Activated naive CD8-positive, alpha-beta T cell treated with anti-CD3 and anti-CD28 coated beads, Interleukin-2, amount 10 ng/mL, durations not matched to agents 7 days and 5 days (primary cell): ENCODE measurements around the gene PPP2R5A. TPM values are rescaled to one million over a fixed set of nuclear protein-coding genes. Genes with fewer than 3 reads are reported as not detected.
A peak's percentile ranks its signal among the peaks of the same experiment; 100 is the strongest.
"Not testable (repeated sequence)": the region's sequence is repeated elsewhere in the genome, so short reads cannot be mapped to it uniquely, and the experiment has no call there.

Source experiments
- ATAC-seq: fragments of 150-1000 bp; cut with Tn5 transposase; one replicate; pipeline ENCODE4 v1.10.0; 2021; ENCODE audit warnings: low read depth, moderate library complexity
- POLR2A ChIA-PET: fragments of 350-600 bp; sonication (Branson Sonifier 250); formaldehyde crosslinking; loops from one replicate; lab custom pipeline; 2021; ENCODE audit warnings: antibody characterized with exemption; lab: Charles Lee
- DNase-seq: peaks from one replicate; pipeline ENCODE4 v3.0.0; 2021
- H3K27ac Mint-ChIP-seq: one replicate; pipeline ENCODE4 v1.8.0; 2022; ENCODE audit warnings: mild to moderate bottlenecking, mixed read lengths
- H3K27me3 Mint-ChIP-seq: one replicate; pipeline ENCODE4 v1.8.0; 2022; ENCODE audit warnings: mild to moderate bottlenecking, moderate library complexity, mixed read lengths
- H3K36me3 Mint-ChIP-seq: one replicate; pipeline ENCODE4 v1.8.0; 2021; ENCODE audit warnings: mild to moderate bottlenecking, mixed read lengths
- H3K4me1 Mint-ChIP-seq: one replicate; pipeline ENCODE4 v1.8.0; 2021; ENCODE audit warnings: mixed read lengths
- H3K4me3 Mint-ChIP-seq: one replicate; pipeline ENCODE4 v1.8.0; 2022; ENCODE audit warnings: mild to moderate bottlenecking, moderate library complexity, mixed read lengths
- H3K9me3 Mint-ChIP-seq: one replicate; pipeline ENCODE4 v1.8.0; 2021; ENCODE audit warnings: mixed read lengths
- total RNA-seq, 2 experiments: library from RNA; stranded (reverse); gene quantifications; one replicate each; pipeline ENCODE4 v1.2.3, GENCODE V29; 2021

Gene PPP2R5A
- total RNA-seq, 2 experiments from 2014 or later = 58.8 to 60.0 TPM

DNA sequence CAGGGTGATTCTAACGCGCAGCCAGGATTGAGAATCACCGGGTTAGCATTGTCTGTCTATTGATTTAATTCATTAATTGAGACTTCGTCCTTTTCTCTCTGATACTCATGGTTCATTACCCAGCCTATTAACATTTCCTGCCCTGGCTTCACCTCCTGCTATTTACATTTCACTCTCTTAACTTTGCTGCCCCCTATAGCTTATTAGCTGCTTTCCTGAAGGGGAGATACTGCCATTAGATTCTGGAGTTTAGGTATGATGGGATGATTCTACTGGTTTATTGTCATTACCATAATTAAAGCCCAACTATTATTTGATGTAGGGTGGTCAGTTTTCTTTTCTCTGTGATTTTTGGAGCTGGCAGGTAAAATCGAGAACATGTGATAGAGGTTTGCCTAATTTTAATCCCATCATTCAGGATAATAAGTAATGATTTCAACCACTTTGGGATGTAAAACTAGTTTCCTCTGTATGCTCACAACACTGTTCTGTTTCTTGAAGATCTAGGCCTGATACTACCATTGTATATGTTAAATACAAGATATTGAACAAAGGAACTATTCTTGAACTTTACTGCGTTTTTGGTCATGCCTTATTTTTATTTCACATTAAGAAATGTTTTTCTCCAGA lies 6.4 kb downstream of the PPP2R5A start:
- peak overlapping the region; percentile 22 for H3K27ac Mint-ChIP-seq
- H3K4me3 Mint-ChIP-seq = peak overlapping the region; percentile 39
- DNase-seq = no peak
- peak; percentile 76 for ATAC-seq
- peaks cover 13% of the 10 kb centered on the region for H3K36me3 Mint-ChIP-seq
- no peaks in the 10 kb centered on the region for H3K27me3 Mint-ChIP-seq
- POLR2A ChIA-PET = interaction anchor here (1.0 kb wide), 1 partner anchor 222 kb away, joined by 3 read pairs; no protein-coding TSS in a partner anchor
- H3K4me1 Mint-ChIP-seq = peaks cover 52% of the 10 kb centered on the region
- H3K9me3 Mint-ChIP-seq = no peaks in the 10 kb centered on the region

GRCh38 chr1:212292250-212293105 lies 7.3 kb downstream of the PPP2R5A start:
- H3K36me3 Mint-ChIP-seq = peaks cover 13% of the 10 kb centered on the region
- H3K27ac Mint-ChIP-seq = no peak overlapping the region
- POLR2A ChIA-PET = no interaction called here
- H3K4me1 Mint-ChIP-seq = peaks cover 51% of the 10 kb centered on the region
- H3K27me3 Mint-ChIP-seq = no peaks in the 10 kb centered on the region
- no peak for ATAC-seq
- H3K9me3 Mint-ChIP-seq = no peaks in the 10 kb centered on the region
- no peak overlapping the region for H3K4me3 Mint-ChIP-seq
- no peak for DNase-seq

DNA sequence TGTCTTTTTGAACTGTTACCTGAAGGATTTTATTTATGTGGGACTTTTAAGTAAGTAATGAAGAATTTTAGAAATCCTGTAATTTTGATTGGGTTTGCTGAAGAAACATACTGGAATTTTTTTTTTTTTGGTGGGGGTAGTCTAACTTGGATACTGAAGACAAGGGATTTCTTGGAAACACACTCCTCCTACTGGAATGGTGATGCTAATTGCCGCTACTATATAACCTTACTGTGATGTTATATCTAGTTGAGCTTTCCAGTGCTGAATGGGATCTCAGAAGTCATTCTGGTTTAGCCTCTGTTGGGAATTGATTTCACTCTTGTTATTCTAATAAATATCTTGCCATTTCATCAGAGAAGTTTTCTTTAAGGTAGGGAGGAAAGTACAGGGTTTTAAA lies 8.4 kb downstream of the PPP2R5A start:
- H3K36me3 Mint-ChIP-seq = peaks cover 13% of the 10 kb centered on the region
- no peak for DNase-seq
- H3K4me3 Mint-ChIP-seq = no peak overlapping the region
- H3K4me1 Mint-ChIP-seq = peaks cover 46% of the 10 kb centered on the region
- no peaks in the 10 kb centered on the region for H3K27me3 Mint-ChIP-seq
- no peaks in the 10 kb centered on the region for H3K9me3 Mint-ChIP-seq
- H3K27ac Mint-ChIP-seq = no peak overlapping the region
- ATAC-seq = no peak
- POLR2A ChIA-PET = no interaction called here

- no peak overlapping the region for H3K4me3 Mint-ChIP-seq
- DNase-seq = no peak
- H3K4me1 Mint-ChIP-seq = peaks cover 37% of the 10 kb centered on the region
- H3K9me3 Mint-ChIP-seq = no peaks in the 10 kb centered on the region
- no peak for ATAC-seq
- POLR2A ChIA-PET = no interaction called here
- no peaks in the 10 kb centered on the region for H3K27me3 Mint-ChIP-seq
- peaks cover 11% of the 10 kb centered on the region for H3K36me3 Mint-ChIP-seq
- no peak overlapping the region for H3K27ac Mint-ChIP-seq
These were observed 9.8 kb downstream of the PPP2R5A start for GRCh38 chr1:212294983-212295382.

GRCh38 chr1:212295579-212295978 lies 10.4 kb downstream of the PPP2R5A start:
- H3K9me3 Mint-ChIP-seq = no peaks in the 10 kb centered on the region
- H3K27me3 Mint-ChIP-seq = no peaks in the 10 kb centered on the region
- no peak overlapping the region for H3K4me3 Mint-ChIP-seq
- H3K36me3 Mint-ChIP-seq = peaks cover 11% of the 10 kb centered on the region
- no peak overlapping the region for H3K27ac Mint-ChIP-seq
- POLR2A ChIA-PET = no interaction called here
- ATAC-seq = no peak
- H3K4me1 Mint-ChIP-seq = peaks cover 34% of the 10 kb centered on the region
- no peak for DNase-seq

DNA sequence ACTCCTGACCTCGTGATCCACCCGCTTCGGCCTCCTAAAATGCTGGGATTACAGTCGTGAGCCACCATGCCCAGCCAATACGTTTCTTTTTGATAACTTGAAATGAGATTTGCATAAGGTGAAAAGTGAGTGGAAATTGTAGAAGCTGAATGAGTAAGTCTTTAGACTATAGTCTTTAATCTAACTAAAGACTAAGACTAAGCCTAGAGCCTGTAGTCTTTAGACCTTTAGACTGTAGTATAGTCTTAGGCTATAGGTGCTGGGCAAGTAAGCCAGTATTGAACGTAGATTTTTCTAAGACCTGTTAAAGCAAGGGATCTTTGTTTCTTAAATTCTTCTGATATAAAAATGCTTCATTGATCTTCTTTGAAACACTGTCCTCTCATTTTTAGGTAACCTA lies 12.1 kb downstream of the PPP2R5A start:
- H3K4me3 Mint-ChIP-seq = no peak overlapping the region
- ATAC-seq (no peak), DNase-seq (no peak)
- peaks cover 10% of the 10 kb centered on the region for H3K36me3 Mint-ChIP-seq
- no peaks in the 10 kb centered on the region for H3K27me3 Mint-ChIP-seq
- no peak overlapping the region for H3K27ac Mint-ChIP-seq
- POLR2A ChIA-PET = no interaction called here
- H3K4me1 Mint-ChIP-seq = peaks cover 22% of the 10 kb centered on the region
- no peaks in the 10 kb centered on the region for H3K9me3 Mint-ChIP-seq

DNA sequence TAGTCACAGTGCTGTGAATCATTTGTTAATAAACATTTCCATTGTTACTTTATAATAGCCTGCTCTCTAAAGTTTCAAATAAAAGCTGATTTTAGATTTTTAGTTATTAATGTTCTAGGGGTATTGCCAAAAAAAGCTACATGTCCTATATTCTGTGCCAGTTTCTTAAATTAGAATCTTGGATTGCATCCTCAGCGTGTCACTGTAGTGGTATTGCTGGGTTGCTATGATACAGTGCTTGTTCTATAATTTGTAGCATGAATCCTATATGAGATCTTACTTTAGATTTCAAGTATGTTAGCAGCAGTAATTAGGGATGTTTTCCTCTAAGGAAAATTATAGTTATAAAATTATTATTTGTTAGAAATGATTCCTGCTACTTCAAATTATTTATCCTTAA lies 16.4 kb downstream of the PPP2R5A start:
- H3K27me3 Mint-ChIP-seq = no peaks in the 10 kb centered on the region
- ATAC-seq = no peak
- peaks cover 11% of the 10 kb centered on the region for H3K4me1 Mint-ChIP-seq
- peaks cover 8% of the 10 kb centered on the region for H3K9me3 Mint-ChIP-seq
- POLR2A ChIA-PET = no interaction called here
- H3K36me3 Mint-ChIP-seq = peaks cover 21% of the 10 kb centered on the region
- H3K4me3 Mint-ChIP-seq = no peak overlapping the region
- DNase-seq = no peak
- no peak overlapping the region for H3K27ac Mint-ChIP-seq

GRCh38 chr1:212302745-212303383 lies 17.7 kb downstream of the PPP2R5A start:
- H3K27me3 Mint-ChIP-seq = no peaks in the 10 kb centered on the region
- no peak overlapping the region for H3K27ac Mint-ChIP-seq
- DNase-seq (no peak), ATAC-seq (no peak)
- H3K4me1 Mint-ChIP-seq = peaks cover 11% of the 10 kb centered on the region
- H3K36me3 Mint-ChIP-seq = peaks cover 32% of the 10 kb centered on the region
- H3K9me3 Mint-ChIP-seq = peaks cover 8% of the 10 kb centered on the region
- no peak overlapping the region for H3K4me3 Mint-ChIP-seq
- POLR2A ChIA-PET = interaction anchor here (0.6 to 0.8 kb wide), 2 partner anchors 157 to 305 kb away, joined by 3 read pairs; partner anchors contain the start of gene ATF3

- ATAC-seq (no peak), DNase-seq (no peak)
- no peak overlapping the region for H3K4me3 Mint-ChIP-seq
- no peak overlapping the region for H3K27ac Mint-ChIP-seq
- POLR2A ChIA-PET = no interaction called here
- peaks cover 51% of the 10 kb centered on the region for H3K36me3 Mint-ChIP-seq
- no peaks in the 10 kb centered on the region for H3K27me3 Mint-ChIP-seq
- peaks cover 8% of the 10 kb centered on the region for H3K9me3 Mint-ChIP-seq
- peaks cover 11% of the 10 kb centered on the region for H3K4me1 Mint-ChIP-seq
These were observed 20.1 kb downstream of the PPP2R5A start for GRCh38 chr1:212305342-212305741.

DNA sequence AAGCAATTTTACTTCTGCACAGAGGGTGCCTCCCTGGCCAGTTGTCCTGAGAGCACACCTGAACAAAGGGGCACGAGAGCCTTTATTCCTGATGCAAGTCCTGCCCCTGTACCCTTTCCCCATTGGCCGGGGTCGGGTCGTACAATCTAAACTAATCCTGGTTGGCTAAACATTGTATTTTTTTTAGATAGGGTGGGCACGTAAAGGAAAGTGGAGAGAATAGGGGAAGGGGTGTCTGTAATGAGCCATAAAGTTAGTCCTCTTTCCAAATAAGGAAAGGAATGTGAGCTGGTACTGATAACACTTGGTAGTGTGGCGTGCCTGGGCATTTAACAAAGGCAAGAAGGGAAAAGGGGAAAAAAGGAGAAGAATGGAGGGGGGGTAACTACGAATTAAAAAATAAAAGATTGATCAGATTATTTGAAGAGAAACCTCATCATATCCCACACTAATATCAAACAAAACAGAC lies 20.8 kb downstream of the PPP2R5A start:
- peaks cover 11% of the 10 kb centered on the region for H3K4me1 Mint-ChIP-seq
- H3K27ac Mint-ChIP-seq, H3K4me3 Mint-ChIP-seq, H3K9me3 Mint-ChIP-seq, H3K27me3 Mint-ChIP-seq, ATAC-seq, POLR2A ChIA-PET, DNase-seq: not testable (repeated sequence)
- H3K36me3 Mint-ChIP-seq = peaks cover 56% of the 10 kb centered on the region

DNA sequence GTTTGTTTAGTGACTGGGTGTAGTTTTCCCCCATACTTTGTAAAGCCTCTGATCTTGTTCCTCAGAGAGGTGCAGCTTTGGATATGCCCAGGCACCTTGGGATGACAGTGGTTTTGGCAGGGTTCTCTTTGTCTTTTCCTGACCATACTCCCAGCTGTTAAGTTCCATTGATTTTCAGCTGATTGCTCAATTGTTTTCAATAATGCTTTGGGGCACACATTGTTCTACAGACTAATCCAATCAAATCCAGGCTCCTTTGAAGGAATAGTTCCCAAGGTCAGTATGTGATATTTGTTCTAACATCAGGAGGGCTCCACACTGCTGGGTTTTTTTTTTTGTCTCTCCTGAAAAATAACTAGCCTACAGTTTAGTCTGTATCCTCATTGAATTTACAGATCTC lies 24.8 kb downstream of the PPP2R5A start:
- Mint-ChIP-seq H3K27ac (no peak overlapping the region), H3K36me3 (peaks cover 54% of the 10 kb centered on the region), H3K27me3 (no peaks in the 10 kb centered on the region), H3K4me3 (no peak overlapping the region), H3K9me3 (peaks cover 5% of the 10 kb centered on the region), H3K4me1 (peaks cover 7% of the 10 kb centered on the region)
- POLR2A ChIA-PET = interaction anchor here (0.9 kb wide), 1 partner anchor 22 kb away, joined by 3 read pairs; no protein-coding TSS in a partner anchor
- ATAC-seq (no peak), DNase-seq (no peak)

DNA sequence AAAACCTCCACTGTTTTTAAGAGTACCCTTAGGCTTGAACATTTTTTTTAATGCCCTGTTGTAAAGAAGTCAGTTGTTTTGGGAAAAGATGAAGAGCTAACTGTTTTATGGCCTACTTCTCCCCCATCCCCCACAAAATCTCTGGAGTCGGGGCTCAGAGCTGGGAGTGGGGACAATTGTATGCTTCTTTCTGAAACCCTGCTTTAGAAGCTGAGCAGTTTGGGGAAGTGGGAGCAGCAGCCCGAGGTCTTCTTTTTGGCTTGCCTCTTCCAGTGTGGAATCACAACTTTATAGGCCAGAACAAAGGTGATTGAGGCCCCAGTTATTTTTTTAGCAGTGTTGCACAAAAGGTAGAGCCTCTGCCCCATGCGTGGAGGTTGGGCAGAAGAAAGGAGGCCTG lies 25.2 kb downstream of the PPP2R5A start:
- DNase-seq (no peak), ATAC-seq (no peak)
- H3K4me3 Mint-ChIP-seq = no peak overlapping the region
- no peaks in the 10 kb centered on the region for H3K27me3 Mint-ChIP-seq
- peaks cover 3% of the 10 kb centered on the region for H3K9me3 Mint-ChIP-seq
- no peak overlapping the region for H3K27ac Mint-ChIP-seq
- H3K4me1 Mint-ChIP-seq = peaks cover 5% of the 10 kb centered on the region
- POLR2A ChIA-PET = no interaction called here
- peaks cover 51% of the 10 kb centered on the region for H3K36me3 Mint-ChIP-seq

DNA sequence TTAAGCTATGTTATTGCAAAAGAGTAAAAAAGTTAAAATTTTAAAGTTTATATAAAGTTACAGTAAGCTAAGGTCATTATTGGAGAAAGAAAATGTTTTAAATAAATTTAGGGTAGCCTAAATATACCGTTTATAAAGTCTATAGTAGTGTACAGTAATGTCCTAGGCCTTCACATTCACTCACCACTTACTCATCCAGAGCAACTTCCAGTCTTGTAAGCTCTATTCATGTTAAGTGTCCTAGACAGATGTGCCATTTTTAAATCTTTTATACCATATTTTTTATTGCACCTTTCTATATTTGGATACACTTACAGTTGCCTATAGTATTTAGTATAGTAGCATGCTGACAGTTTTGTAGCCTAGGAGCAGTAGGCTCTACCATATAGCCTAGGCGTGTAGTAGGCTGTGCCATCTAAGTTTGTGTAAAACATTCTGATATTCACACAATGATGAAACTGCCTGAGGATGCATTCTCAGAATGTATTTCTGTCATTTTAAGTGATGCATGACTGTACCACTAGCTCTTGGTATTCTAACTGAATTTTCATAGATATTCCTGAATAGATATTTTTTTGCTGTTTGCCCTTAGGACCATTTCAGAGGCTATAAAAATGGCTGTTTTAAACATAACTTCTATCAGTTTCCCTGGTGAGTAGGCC lies 26.8 kb downstream of the PPP2R5A start:
- Mint-ChIP-seq H3K4me1 (peaks cover 8% of the 10 kb centered on the region), H3K4me3 (no peak overlapping the region), H3K9me3 (no peaks in the 10 kb centered on the region), H3K27me3 (no peaks in the 10 kb centered on the region), H3K27ac (no peak overlapping the region), H3K36me3 (peaks cover 44% of the 10 kb centered on the region)
- POLR2A ChIA-PET = interaction anchor here (0.6 to 2.0 kb wide), 2 partner anchors 26 to 113 kb away, joined by 3 to 6 read pairs; partner anchors contain the start of gene PPP2R5A
- no peak for DNase-seq
- no peak for ATAC-seq
